Body of pancreas (tissue), 4 donors: ENCODE data around the gene ACP7.
"Not testable (repeated sequence)": the region's sequence is repeated elsewhere in the genome, so short reads cannot be mapped to it uniquely, and the experiment has no call there.

Source experiments
- CTCF ChIP-seq, 7 experiments: fragments of 450-650 bp in 4 of 7; fragments of 200-600 bp in 3 of 7; sonication (generic) in 3 of 7; IDR thresholded peaks; one replicate each; pipeline ENCODE4 v1.5.1; 2016 to 2019; ENCODE audit warnings: antibody characterized with exemption in 7 of 7
- POLR2A ChIP-seq, 3 donors: fragments of 450-650 bp; IDR thresholded peaks; one replicate each; pipeline ENCODE4 v1.6.1; 2016; ENCODE audit warnings: antibody characterized with exemption in 3 of 3, mild to moderate bottlenecking in 2 of 3

GRCh38 chr19:39090016-39090415, 5.8 kb downstream of the ACP7 start:
- not testable (repeated sequence) for TF ChIP-seq CTCF, POLR2A (IDR thresholded peaks at IDR 0.05)
